IMR-90 (cell line): Measurements from ENCODE around the gene SCYL3. TPM values are rescaled to one million over a fixed set of nuclear protein-coding genes. Genes with fewer than 3 reads are reported as not detected.

Source experiments
- ATAC-seq: fragments of 200-7000 bp; cut with Tn5 transposase; 2 replicates; pipeline ENCODE4 v1.9.1; 2020; ENCODE audit warnings: low read depth, mild to moderate bottlenecking, moderate library complexity
- BruUV-seq: library from RNA; stranded (reverse); fragments of 400-500 nt; replicated peaks from 2 replicates; lab custom pipeline; 2021; lab: Mats Ljungman, UMichigan
- CTCF ChIA-PET: fragments of 300-600 bp; formaldehyde crosslinking; extraction: SDS; loops from one replicate; lab custom pipeline; 2021; ENCODE audit warnings: antibody characterized with exemption; lab: Yijun Ruan, JAX
- POLR2A ChIA-PET: fragments of 300-600 bp; sonication (Branson Sonifier 250); formaldehyde crosslinking; loops from one replicate; lab custom pipeline; 2022; ENCODE audit warnings: antibody characterized with exemption; ENCODE audit not compliant: unreplicated experiment; lab: Charles Lee
- DNase-seq: peaks from one replicate; pipeline ENCODE4 v3.0.0; 2013
- H2AFZ ChIP-seq: replicated peaks from 2 replicates; pipeline ENCODE3; 2013; ENCODE audit warnings: low read length, mild to moderate bottlenecking; ENCODE audit not compliant: poor library complexity
- H2AK5ac ChIP-seq: 2 replicates; pipeline ENCODE4 v1.6.1; 2013; ENCODE audit warnings: low read depth, low read length, inconsistent platforms
- H2AK9ac ChIP-seq: replicated peaks from 2 replicates; pipeline ENCODE3; 2013; ENCODE audit warnings: mild to moderate bottlenecking, low read depth, low read length, moderate library complexity; ENCODE audit not compliant: poor library complexity
- H2BK120ac ChIP-seq: 2 replicates; pipeline ENCODE4 v1.6.1; 2013; ENCODE audit warnings: low read depth, low read length, inconsistent platforms
- H2BK15ac ChIP-seq: 3 replicates; pipeline ENCODE4 v1.6.1; 2013; ENCODE audit warnings: low read depth, low read length, inconsistent platforms
- H2BK20ac ChIP-seq: 2 replicates; pipeline ENCODE4 v1.6.1; 2013; ENCODE audit warnings: low read depth, mild to moderate bottlenecking, inconsistent platforms, low read length, moderate library complexity
- H2BK5ac ChIP-seq: 2 replicates; pipeline ENCODE4 v1.6.1; 2013; ENCODE audit warnings: mild to moderate bottlenecking, low read depth, low read length, inconsistent platforms; ENCODE audit not compliant: poor library complexity, severe bottlenecking
- H3K14ac ChIP-seq: replicated peaks from 2 replicates; pipeline ENCODE4 v1.6.1; 2013; ENCODE audit warnings: low read depth, low read length, inconsistent platforms
- H3K18ac ChIP-seq: 2 replicates; pipeline ENCODE4 v1.6.1; 2013; ENCODE audit warnings: low read depth, low read length, control low read depth
- H3K23ac ChIP-seq: 2 replicates; pipeline ENCODE4 v1.6.1; 2013; ENCODE audit warnings: low read depth, low read length, inconsistent platforms
- H3K27ac ChIP-seq: 2 replicates; pipeline ENCODE4 v1.5.1; 2013; ENCODE audit warnings: mild to moderate bottlenecking, control low read depth, low read length; ENCODE audit not compliant: insufficient read depth
- H3K27me3 ChIP-seq: 2 replicates; pipeline ENCODE4 v1.6.1; 2013; ENCODE audit warnings: low read length; ENCODE audit not compliant: control insufficient read depth, insufficient read depth
- H3K36me3 ChIP-seq: 2 replicates; pipeline ENCODE4 v1.6.1; 2013; ENCODE audit warnings: low read length, mixed read lengths; ENCODE audit not compliant: control insufficient read depth, insufficient read depth
- H3K4ac ChIP-seq: 2 replicates; pipeline ENCODE4 v1.6.1; 2013; ENCODE audit warnings: low read depth, low read length, inconsistent platforms
- H3K4me1 ChIP-seq: 2 replicates; pipeline ENCODE4 v1.6.1; 2013; ENCODE audit warnings: low read length, mixed read lengths; ENCODE audit not compliant: control insufficient read depth, insufficient read depth
- H3K4me2 ChIP-seq: 2 replicates; pipeline ENCODE4 v1.6.1; 2013; ENCODE audit warnings: low read depth, mild to moderate bottlenecking, control low read depth, low read length, moderate library complexity
- H3K4me3 ChIP-seq: 2 replicates; pipeline ENCODE4 v1.5.1; 2013; ENCODE audit warnings: low read depth, mild to moderate bottlenecking, control low read depth, low read length, moderate library complexity; ENCODE audit not compliant: insufficient read depth
- H3K56ac ChIP-seq: 2 replicates; pipeline ENCODE4 v1.6.1; 2013; ENCODE audit warnings: low read length, inconsistent platforms; ENCODE audit not compliant: insufficient read depth; ENCODE audit errors: extremely low read depth
- H3K79me1 ChIP-seq, 2 experiments: 2 replicates each; pipeline ENCODE4 v1.6.1; 2013; ENCODE audit warnings: low read length in 2 of 2, inconsistent platforms in 1 of 2, low read depth in 1 of 2
- H3K9ac ChIP-seq: 2 replicates; pipeline ENCODE4 v1.6.1; 2013; ENCODE audit warnings: low read depth, low read length, control low read depth
- H3K9me1 ChIP-seq: 2 replicates; pipeline ENCODE4 v1.6.1; 2013; ENCODE audit warnings: low read length, inconsistent platforms; ENCODE audit not compliant: insufficient read depth
- H3K9me3 ChIP-seq: 2 replicates; pipeline ENCODE4 v1.6.1; 2013; ENCODE audit warnings: low read length; ENCODE audit not compliant: control insufficient read depth, insufficient read depth
- H4K20me1 ChIP-seq: 2 replicates; pipeline ENCODE4 v1.6.1; 2013; ENCODE audit warnings: low read length, inconsistent platforms; ENCODE audit not compliant: insufficient read depth
- H4K5ac ChIP-seq: 2 replicates; pipeline ENCODE4 v1.6.1; 2013; ENCODE audit warnings: mild to moderate bottlenecking, low read depth, low read length, control low read depth
- H4K8ac ChIP-seq, 2 experiments: 2 replicates each; pipeline ENCODE4 v1.6.1; 2013; ENCODE audit warnings: low read depth in 2 of 2, low read length in 2 of 2, control low read depth in 1 of 2, inconsistent platforms in 1 of 2
- H4K91ac ChIP-seq: 2 replicates; pipeline ENCODE4 v1.6.1; 2013; ENCODE audit warnings: low read depth, low read length, inconsistent platforms; ENCODE audit not compliant: insufficient read depth
- BHLHE40 ChIP-seq: fragments of 150-350 bp; IDR thresholded peaks from 2 replicates; pipeline ENCODE4 v1.6.1; 2016; ENCODE audit warnings: mild to moderate bottlenecking, low read depth, low read length
- CEBPB ChIP-seq: IDR thresholded peaks from 2 replicates; pipeline ENCODE4 v1.6.1; 2012; ENCODE audit warnings: low read depth, low read length, improper control_type of control experiment
- CHD1 ChIP-seq: IDR thresholded peaks from 2 replicates; pipeline ENCODE4 v1.6.1; 2012; ENCODE audit warnings: low read depth, low read length, improper control_type of control experiment
- CTCF ChIP-seq: conservative IDR thresholded peaks from 2 replicates; pipeline ENCODE4 v1.5.1; 2012; ENCODE audit warnings: mild to moderate bottlenecking, low read depth, low read length, improper control_type of control experiment
- ELK1 ChIP-seq: fragments of 150-350 bp; IDR thresholded peaks from 2 replicates; pipeline ENCODE4 v1.6.1; 2016; ENCODE audit warnings: low read depth, mild to moderate bottlenecking, low read length, moderate library complexity, borderline replicate concordance
- FOS ChIP-seq: fragments of 150-350 bp; IDR thresholded peaks from 2 replicates; pipeline ENCODE4 v1.6.1; 2016; ENCODE audit warnings: low read depth, low read length
- MAFK ChIP-seq: IDR thresholded peaks from 2 replicates; pipeline ENCODE4 v1.6.1; 2012; ENCODE audit warnings: low read depth, low read length, improper control_type of control experiment
- MAZ ChIP-seq: IDR thresholded peaks from 2 replicates; pipeline ENCODE4 v1.6.1; 2012; ENCODE audit warnings: low read depth, mild to moderate bottlenecking, low read length, improper control_type of control experiment, moderate library complexity, borderline replicate concordance
- MXI1 ChIP-seq: IDR thresholded peaks from 2 replicates; pipeline ENCODE4 v1.6.1; 2012; ENCODE audit warnings: low read depth, mild to moderate bottlenecking, low read length, moderate library complexity, borderline replicate concordance
- NFE2L2 ChIP-seq: fragments of 150-350 bp; IDR thresholded peaks from 2 replicates; pipeline ENCODE4 v1.6.1; 2016; ENCODE audit warnings: low read depth, mild to moderate bottlenecking, low read length
- POLR2A ChIP-seq: IDR thresholded peaks from 2 replicates; pipeline ENCODE4 v1.6.1; 2012; ENCODE audit warnings: mild to moderate bottlenecking, low read depth, low read length
- RAD21 ChIP-seq: IDR thresholded peaks from 2 replicates; pipeline ENCODE4 v1.6.1; 2012; ENCODE audit warnings: low read length, improper control_type of control experiment
- RCOR1 ChIP-seq: IDR thresholded peaks from 2 replicates; pipeline ENCODE4 v1.6.1; 2012; ENCODE audit warnings: mild to moderate bottlenecking, low read length, improper control_type of control experiment; ENCODE audit not compliant: insufficient replicate concordance
- RFX5 ChIP-seq: IDR thresholded peaks from 2 replicates; pipeline ENCODE4 v1.8.0; 2012; ENCODE audit warnings: low read depth, mild to moderate bottlenecking, low read length, moderate library complexity
- SMC3 ChIP-seq: fragments of 150-350 bp; IDR thresholded peaks from 2 replicates; pipeline ENCODE4 v1.6.1; 2016; ENCODE audit warnings: low read depth, mild to moderate bottlenecking, antibody characterized with exemption, low read length, moderate library complexity
- USF2 ChIP-seq: fragments of 150-350 bp; IDR thresholded peaks from 2 replicates; pipeline ENCODE4 v1.6.1; 2017; ENCODE audit warnings: mild to moderate bottlenecking, antibody characterized with exemption, low read length, low read depth
- WGBS, 2 experiments: methylation state at CpG; one replicate each; pipeline versions ENCODE4 v1.1.5 to v1.1.7; 2013; ENCODE audit warnings: missing lambda C conversion rate in 2 of 2; ENCODE audit not compliant: insufficient read length in 1 of 2; ENCODE audit errors: extremely low coverage in 2 of 2; 5-methylcytosine and 5-hydroxymethylcytosine counted together
- dilution Hi-C: fragments of 300-500 bp; cut with HindIII; formaldehyde crosslinking; loops from one replicate; pipeline ENCODE4 v1.14.3; 2018; ENCODE audit warnings: low sequenced_read_pairs; ENCODE audit not compliant: unreplicated experiment
- in situ Hi-C: fragments of 300-500 bp; cut with MboI; formaldehyde crosslinking; loops from 3 replicates; pipeline ENCODE4 v1.14.3; 2019; ENCODE audit warnings: low sequenced_read_pairs, inconsistent platforms, mixed read lengths
- intact Hi-C: fragments of 100-400 bp; cut with micrococcal nuclease; formaldehyde crosslinking; loops from 2 replicates; pipeline ENCODE4 v1.10.0; 2022
- polyA plus RNA-seq, 3 experiments: library from polyadenylated mRNA; depleted of rRNA; stranded (reverse); fragments of >200 nt; gene quantifications; 2 replicates each; pipeline ENCODE4 v1.2.3, GENCODE V29; 2012; ENCODE audit warnings: low replicate concordance in 1 of 3
- total RNA-seq: library from RNA; depleted of rRNA; stranded (reverse); fragments of >200 nt; gene quantifications from 2 replicates; pipeline ENCODE4 v1.2.3, GENCODE V29; 2012

Gene SCYL3
- total and polyA plus RNA-seq, 2 of the 4 experiments (the other 2 are of a cell fraction): 3.9 to 8.4 TPM

- Histone ChIP-seq H4K8ac (no peak overlapping the region), H3K4ac (no peak overlapping the region), H2AFZ (no peak overlapping the region), H3K18ac (no peak overlapping the region), H3K14ac (no peak overlapping the region), H2BK20ac (no peak overlapping the region), H2AK9ac (no peak overlapping the region), H4K91ac (no peak overlapping the region), H2BK15ac (no peak overlapping the region), H2AK5ac (no peak overlapping the region), H3K4me2 (no peak overlapping the region), H3K9me1 (peaks cover 2% of the 10 kb centered on the region; the same call in 1 of the 2 replicates), H3K9ac (no peak overlapping the region), H3K27ac (no peak overlapping the region), H3K79me1 (peaks cover 0 to 3% of the 10 kb centered on the region in 2 experiments; a peak in 1 of 4 replicates), H3K27me3 (no peaks in the 10 kb centered on the region), H3K23ac (no peak overlapping the region), H3K4me3 (no peak overlapping the region), H3K36me3 (peaks cover 32% of the 10 kb centered on the region), H3K56ac (no peak overlapping the region), H2BK120ac (no peak overlapping the region), H4K5ac (no peak overlapping the region), H4K20me1 (no peaks in the 10 kb centered on the region), H3K9me3 (no peaks in the 10 kb centered on the region), H3K4me1 (0 out of 2 replicates have a peak, but pooled peaks cover 1% of the 10 kb centered on the region), H2BK5ac (no peak overlapping the region)
- no TSS peak for BruUV-seq
- WGBS, 2 experiments: no CpG with 5 or more reads among the region's 1 CpG
- CTCF ChIA-PET: no interaction called here
- ATAC-seq (no peak), DNase-seq (no peak)
- POLR2A ChIA-PET: no interaction called here
- in situ Hi-C loops: no loop called here
- dilution Hi-C loops: no loop called here
- TF ChIP-seq MAFK (no peak), CHD1 (no peak), BHLHE40 (no peak), POLR2A (no peak), RFX5 (no peak), MAZ (no peak), RCOR1 (no peak), FOS (no peak), NFE2L2 (no peak), CTCF (no peak), ELK1 (no peak), CEBPB (no peak), SMC3 (no peak), MXI1 (no peak), RAD21 (no peak), USF2 (no peak)
- intact Hi-C loops: no loop called here
Measured at GRCh38 chr1:169860187-169860586, 33.5 kb downstream of the SCYL3 start.
